ENCODE results near the gene RAB8A. TPM values are rescaled to one million over a fixed set of nuclear protein-coding genes. Genes with fewer than 3 reads are reported as not detected.

Gene RAB8A
- total and polyA plus RNA-seq, 9 of the 15 experiments (the other 6 are each of a cell fraction or from before 2014, with no cell fraction given): 11.2 to 102 (median 53.2) TPM

GRCh38 chr19:16077984-16078758 lies 33.5 kb upstream of the RAB8A start (continued):
- TF ChIP-seq HINFP (tag; conservative IDR thresholded peaks at IDR 0.05; ENCODE audit: low read depth) (peak; percentile 33; the same call in 1 of the 2 replicates), NBN (IDR thresholded peaks at IDR 0.05; ENCODE audit: low read depth) (no peak), CREM (IDR thresholded peaks at IDR 0.05; ENCODE audit: low read depth) (no peak), TRIM28 (IDR thresholded peaks at IDR 0.05) (no peak), E2F1 (CRISPR knock-in tag; IDR thresholded peaks at IDR 0.05) (no peak), ATF2 (CRISPR knock-in tag; IDR thresholded peaks at IDR 0.05) (no peak), CAMTA2 (CRISPR knock-in tag; conservative IDR thresholded peaks at IDR 0.05) (no peak), ZBTB17 (CRISPR knock-in tag; IDR thresholded peaks at IDR 0.05) (0 out of 2 replicates have a peak, but pooled peaks have one; percentile 28), ZNF224 (CRISPR knock-in tag; IDR thresholded peaks at IDR 0.05) (no peak), KAT7 (CRISPR knock-in tag; IDR thresholded peaks at IDR 0.05; ENCODE audit: borderline replicate concordance) (no peak), NFRKB (IDR thresholded peaks at IDR 0.05; ENCODE audit: low read depth) (peak; percentile 38; the same call in 1 of the 2 replicates), BRD9 (IDR thresholded peaks at IDR 0.05; ENCODE audit: low read depth, partially characterized antibody) (peak; percentile 17), ZNF263 (CRISPR knock-in tag; IDR thresholded peaks at IDR 0.05; ENCODE audit: borderline replicate concordance) (no peak), NFATC3 (IDR thresholded peaks at IDR 0.05) (no peak), BHLHE40 (IDR thresholded peaks at IDR 0.05; ENCODE audit: low read length) (no peak), ZNF311 (CRISPR knock-in tag; IDR thresholded peaks at IDR 0.05) (no peak), RBM15 (IDR thresholded peaks at IDR 0.05; ENCODE audit: insufficient read depth, low read length) (no peak), U2AF1 (optimal IDR thresholded peaks at IDR 0.05; ENCODE audit: low read depth, low read length) (no peak), ZSCAN29 (IDR thresholded peaks at IDR 0.05) (no peak), ZFX (CRISPR knock-in tag; IDR thresholded peaks at IDR 0.05) (no peak; the same call in 1 of the 2 replicates), SNRNP70 (optimal IDR thresholded peaks at IDR 0.05; ENCODE audit: low read depth, low read length) (no peak), SMAD2 (IDR thresholded peaks at IDR 0.05; ENCODE audit: low read depth, low read length) (no peak), ELK1 (CRISPR knock-in tag; IDR thresholded peaks at IDR 0.05) (no peak), TAF7 (tag; IDR thresholded peaks at IDR 0.05) (no peak), ZNF436 (CRISPR knock-in tag; IDR thresholded peaks at IDR 0.05) (no peak), EP400 (IDR thresholded peaks at IDR 0.05) (no peak), FOXJ3 (CRISPR knock-in tag; IDR thresholded peaks at IDR 0.05) (no peak)
